Brain pericyte (primary cell): ENCODE results near the gene EPG5.
"Not testable (repeated sequence)": the region's sequence is repeated elsewhere in the genome, so short reads cannot be mapped to it uniquely, and the experiment has no call there.

Experiments
- DNase-seq: peaks from one replicate; pipeline ENCODE4 v3.0.0-alpha.2; 2012; ENCODE audit warnings: low read depth, low spot score

Gene EPG5

GRCh38 chr18:45871431-45872084, 95.6 kb downstream of the EPG5 start:
- DNase-seq = no peak

DNA sequence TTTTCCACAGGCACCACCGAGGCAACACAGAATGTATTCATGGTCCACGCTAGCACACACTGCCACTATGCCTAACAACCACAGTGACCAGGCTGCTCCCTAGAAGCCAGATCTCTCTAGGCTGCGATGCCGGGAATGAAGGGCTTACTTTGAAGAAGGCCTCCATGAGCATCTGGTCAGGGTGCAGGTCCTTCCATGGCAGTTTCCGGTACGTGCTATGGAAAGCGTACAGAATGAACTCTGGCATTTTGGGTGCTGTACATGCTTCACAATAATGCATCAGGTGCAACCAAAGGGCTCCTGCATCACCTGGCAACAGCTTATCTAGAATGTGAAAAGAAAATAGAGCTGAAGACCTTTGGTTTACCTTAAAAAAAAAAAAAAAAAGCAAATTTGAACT, 96.7 kb downstream of the EPG5 start:
- no peak for DNase-seq

DNA sequence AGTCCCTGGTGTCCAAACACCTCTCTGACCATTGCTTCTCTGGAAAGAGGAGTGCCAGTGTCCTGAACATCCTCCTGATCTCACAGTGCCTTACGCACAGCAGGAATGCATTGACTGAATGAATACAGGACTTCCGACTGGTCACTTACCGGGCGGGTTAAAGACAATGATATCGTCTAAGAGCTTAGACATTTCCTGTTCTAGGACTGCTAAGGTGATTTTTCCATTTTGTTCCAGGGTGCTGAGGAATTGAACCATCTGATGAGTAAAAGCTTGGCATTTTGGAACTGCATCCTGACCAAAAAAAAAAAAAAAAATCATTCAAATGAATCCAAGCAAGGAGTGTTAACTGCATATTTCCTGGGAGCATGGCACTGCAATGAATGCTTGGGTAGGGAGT, 101.7 kb downstream of the EPG5 start:
- no peak for DNase-seq

- DNase-seq = no peak
Observed at GRCh38 chr18:45864081-45864480, 103.0 kb downstream of the EPG5 start.

DNA sequence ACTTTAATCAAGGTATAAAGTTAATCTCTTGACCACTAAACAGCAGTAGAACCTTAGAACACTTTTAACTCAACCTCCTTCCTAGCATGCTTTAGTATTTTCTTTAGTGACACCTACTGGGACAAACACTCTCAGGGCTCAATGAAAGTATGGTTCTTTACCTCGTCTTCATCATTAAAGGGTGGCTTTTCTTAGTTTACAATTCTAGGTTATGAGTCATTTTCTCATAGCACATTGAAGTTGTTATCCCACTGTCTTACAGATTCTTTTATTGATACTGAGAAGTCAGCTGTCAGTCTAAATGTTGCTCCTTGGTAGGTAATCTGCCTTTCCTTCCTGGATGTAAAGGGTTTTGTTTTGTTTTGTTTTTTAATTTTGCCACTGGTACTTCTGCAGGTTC, 103.7 kb downstream of the EPG5 start:
- DNase-seq = no peak

DNA sequence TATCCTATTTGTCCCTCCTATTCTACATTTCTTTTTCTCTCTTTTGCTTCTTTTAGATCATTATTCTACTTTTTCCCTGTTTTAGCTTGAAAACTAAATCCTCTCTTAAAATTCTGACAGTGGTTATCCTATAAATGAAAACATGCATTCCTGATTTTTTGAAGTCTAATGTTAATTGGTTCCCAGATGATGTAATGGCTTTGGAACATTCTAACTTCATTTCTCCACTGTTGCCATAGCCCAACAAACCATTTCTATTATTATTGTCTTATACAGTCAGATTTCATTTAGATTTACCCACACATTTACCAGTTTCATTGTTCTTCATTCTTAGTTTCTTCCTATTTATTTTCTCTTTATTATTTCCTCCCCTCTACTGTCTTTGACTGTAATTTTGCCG, 105.2 kb downstream of the EPG5 start:
- DNase-seq = no peak

- peak; percentile 29 for DNase-seq
Observed at GRCh38 chr18:45860971-45861370, 106.2 kb downstream of the EPG5 start.

DNA sequence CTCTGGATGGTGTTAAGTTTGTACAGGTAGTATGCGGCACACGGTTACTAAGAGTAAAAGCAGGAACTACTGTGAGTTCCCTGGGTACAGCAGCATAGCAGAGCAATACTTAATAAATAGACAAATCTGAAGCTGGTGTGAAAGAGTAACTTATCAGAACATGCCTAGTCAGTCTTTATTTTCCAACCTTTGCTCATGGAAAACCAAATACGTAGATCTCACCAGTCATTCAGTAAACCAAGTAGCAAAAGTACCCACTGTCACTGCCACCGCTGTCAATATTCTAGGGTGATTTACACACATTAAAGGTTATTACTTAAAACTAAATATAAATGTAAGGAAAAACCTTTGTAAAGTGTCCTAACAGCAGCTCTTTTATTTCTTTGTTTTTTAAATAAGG, 106.6 kb downstream of the EPG5 start:
- DNase-seq = no peak

GRCh38 chr18:45859334-45859733, 107.8 kb downstream of the EPG5 start:
- DNase-seq = no peak

GRCh38 chr18:45856531-45856930, 110.6 kb downstream of the EPG5 start:
- no peak for DNase-seq

GRCh38 chr18:45854036-45854586, 113.0 kb downstream of the EPG5 start:
- DNase-seq = no peak

DNA sequence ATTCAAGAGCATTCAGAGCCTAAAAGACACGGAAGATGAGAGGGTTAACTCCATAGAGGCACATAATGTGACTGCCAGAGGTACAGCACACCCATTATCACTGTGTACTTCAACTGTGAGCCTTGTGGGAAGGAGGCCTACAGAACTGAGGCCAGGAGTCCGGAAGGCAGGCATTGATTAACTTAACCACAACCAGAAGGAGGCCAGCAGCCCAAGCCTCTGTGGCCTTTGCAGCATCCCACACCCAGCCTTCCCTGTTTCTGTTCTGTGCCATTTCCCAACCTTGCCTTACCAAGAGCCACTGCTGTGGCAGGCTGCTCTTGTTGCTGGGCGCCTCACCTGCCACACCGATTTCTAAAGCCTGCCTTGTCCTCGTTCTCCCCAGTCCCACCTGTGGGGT, 114.5 kb downstream of the EPG5 start:
- no peak for DNase-seq

- no peak for DNase-seq
Observed at GRCh38 chr18:45851161-45851925, 115.8 kb downstream of the EPG5 start.

DNA sequence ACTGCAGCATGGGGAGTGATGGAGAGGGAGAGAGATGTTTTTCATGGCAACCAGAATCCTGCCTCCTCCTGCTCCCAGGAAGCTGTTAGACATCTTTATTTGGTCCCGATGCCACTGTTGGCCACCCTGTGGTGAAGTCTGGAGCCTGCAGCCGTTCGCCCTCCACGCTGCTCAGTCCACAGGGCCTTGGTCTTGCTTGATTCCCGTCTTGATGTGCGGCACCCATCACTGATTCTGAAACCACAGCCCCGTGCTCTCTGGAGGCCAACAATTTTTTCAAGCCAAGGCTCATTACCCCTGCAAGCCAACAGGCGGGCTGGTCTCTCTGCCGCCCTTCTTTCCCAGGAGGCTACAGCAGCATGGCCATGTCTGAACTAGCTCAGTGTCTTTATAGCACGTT, 117.1 kb downstream of the EPG5 start:
- no peak for DNase-seq

DNA sequence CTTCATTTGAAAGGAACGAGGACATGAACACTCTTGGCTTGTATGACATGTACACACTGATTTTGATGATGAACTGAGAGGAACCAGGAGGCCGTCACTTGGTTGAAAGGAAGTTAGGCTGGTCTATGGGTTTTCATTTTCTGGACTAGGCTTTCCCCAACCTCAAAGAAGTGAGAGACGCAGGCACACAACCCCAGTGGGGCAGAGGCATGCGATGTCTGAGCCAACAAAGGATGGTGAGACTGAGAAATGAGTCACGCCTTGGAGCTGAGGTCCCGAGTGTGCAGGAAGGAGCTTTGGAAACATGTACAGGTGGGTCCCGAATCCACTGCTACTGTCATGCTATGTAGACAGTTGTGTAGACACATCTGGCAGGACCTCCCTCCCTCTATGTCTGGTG, 117.6 kb downstream of the EPG5 start:
- DNase-seq = no peak

DNA sequence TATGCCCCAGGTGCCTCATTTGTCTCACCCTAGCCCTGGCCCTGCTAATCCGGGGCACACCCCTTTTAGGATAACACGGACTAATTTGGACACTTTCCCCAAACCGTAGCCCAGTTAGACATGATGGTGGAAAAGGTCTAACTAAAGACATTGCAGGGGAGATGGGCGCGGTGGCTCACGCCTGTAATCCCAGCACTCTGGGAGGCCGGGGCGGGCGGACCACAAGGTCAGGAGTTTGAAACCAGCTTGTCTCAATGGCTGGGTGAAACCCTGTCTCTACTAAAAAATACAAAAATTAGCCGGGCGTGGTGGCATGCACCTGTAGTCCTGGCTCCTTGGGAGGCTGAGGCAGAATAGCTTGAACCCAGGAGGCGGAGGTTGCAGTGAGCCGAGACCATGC, 118.5 kb downstream of the EPG5 start:
- DNase-seq = not testable (repeated sequence)

DNA sequence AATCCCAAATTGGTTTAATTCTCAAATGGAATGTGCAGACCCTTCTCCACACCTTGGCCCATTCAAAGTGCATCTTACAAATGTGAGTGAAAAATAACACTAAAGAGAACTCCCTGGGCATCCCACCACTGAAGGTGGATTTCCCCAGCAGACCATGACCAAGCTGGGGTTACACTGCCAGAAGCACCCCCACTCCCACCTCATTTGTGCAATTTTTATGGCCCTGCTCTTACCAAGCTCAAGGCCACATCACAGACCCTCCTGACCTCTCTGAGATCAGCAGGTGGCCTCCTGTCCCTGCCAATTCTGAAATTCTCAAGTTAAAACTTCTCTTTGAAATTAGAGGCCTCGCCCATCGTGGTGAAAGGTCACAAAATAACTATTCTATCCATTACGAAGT, 120.0 kb downstream of the EPG5 start:
- DNase-seq = no peak

DNA sequence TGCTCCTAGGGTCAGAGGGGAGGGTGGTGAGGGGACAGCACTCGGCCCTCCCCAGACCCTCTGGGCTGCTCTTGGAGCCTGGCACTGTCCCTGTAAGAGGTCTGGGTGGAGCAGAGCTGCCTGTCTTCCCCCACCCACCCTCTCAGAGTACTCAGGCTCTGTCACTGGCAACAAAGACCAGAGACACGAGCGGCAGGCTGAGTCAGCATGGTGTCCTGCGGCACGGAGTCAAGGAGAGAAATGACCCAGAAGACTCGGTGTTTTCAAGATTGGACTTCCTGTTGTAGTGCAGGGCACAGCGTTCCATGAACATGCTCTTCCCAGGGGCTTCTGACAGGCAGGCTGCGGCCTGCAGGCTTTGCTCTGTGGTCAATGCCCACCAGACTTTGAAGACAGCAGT, 121.7 kb downstream of the EPG5 start:
- no peak for DNase-seq

DNA sequence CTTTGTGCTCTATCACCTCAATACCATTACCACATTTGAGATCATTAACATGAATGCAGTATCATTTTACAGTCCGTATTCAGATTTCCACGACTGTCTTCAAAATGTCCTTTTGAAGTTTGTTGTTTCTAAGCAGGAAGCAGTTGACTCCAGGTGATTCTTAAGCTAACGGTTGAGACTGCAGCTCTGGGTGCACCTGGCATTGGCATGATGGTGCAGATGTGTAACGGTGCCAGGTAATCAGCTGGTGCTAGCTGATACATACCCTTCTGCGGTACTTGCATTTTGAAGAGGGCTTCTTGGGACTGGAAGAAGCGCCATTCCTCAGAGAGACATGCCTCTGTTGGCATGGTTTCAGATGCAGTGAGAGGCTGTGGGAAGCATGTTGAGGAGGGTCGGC, 122.2 kb downstream of the EPG5 start:
- DNase-seq = no peak

GRCh38 chr18:45843019-45843418, 124.1 kb downstream of the EPG5 start:
- DNase-seq = no peak

DNA sequence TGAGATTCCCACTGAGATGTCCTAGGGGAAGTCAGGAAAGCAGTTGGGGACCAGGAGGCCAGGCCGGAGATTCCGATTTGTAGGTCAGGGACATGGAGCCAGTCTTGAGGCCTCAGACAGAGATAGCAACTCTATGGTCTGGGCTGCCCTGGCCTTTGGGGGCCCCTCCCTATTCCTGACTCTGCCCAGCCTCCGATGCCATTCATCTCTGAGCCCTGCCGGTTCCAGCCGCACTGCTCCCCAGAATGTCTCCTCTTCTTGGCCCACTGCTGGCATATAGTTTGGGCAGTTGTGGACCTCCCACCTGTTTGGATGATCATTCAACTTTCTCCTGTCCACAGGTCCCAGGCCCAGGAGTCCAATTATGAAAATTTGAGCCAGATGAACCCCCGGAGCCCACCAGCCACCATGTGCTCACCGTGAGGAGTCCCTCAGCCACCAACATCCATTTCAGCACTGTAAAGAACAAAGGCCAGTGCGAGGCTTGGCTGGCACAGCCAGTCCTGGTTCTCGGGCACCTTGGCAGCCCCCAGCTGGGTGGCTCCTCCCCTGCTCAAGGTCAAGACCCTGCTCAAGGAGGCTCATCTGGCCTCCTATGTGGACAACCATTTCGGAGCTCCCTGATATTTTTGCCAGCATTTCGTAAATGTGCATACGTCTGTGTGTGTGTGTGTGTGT, 125.2 kb downstream of the EPG5 start:
- DNase-seq = no peak

DNA sequence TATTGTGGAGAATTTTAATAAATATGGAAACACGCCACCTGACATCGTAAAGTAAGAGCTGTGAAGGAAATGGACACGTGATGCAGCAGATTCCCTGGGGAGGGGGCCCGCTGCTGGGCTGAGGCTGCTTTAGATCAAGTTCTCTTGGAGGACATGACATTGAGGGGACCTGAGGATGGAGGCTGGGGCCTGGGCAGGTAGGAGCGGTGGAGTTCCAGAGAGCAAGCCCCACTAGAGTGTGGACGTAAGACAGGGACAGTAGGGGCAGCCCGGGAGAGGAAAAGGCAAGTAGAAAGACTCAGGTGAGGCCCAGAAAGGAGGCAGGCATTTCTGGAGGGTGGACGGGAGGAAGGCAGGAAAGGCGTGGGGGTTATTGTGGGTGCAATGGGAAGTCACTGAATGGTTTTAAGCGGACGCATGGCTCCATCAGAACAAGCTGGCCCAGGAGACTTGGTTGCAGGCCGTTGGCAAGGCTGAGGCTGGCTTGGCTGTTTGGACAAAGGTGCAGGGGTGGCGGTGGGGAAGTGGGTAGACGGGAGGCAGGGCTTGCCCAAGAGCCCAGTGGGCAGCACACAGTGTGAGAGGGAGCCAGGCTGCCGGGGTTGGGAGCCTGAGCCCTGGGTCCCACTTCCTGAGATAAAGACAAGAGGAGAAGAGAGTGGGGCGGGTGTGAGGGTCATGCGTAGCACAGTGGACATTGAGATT, 125.9 kb downstream of the EPG5 start:
- no peak for DNase-seq
